Loucy (cell line): ENCODE data around the gene SIGLEC7.

Source experiments
- CTCF ChIP-seq: fragments of 200-600 bp; sonication (generic); conservative IDR thresholded peaks from 2 replicates; pipeline ENCODE4 v1.5.1; 2014; ENCODE audit warnings: mild to moderate bottlenecking, antibody characterized with exemption, low read length
- EZH2phosphoT487 ChIP-seq: fragments of 200-600 bp; IDR thresholded peaks from 2 replicates; pipeline ENCODE4 v1.6.1; 2018; ENCODE audit warnings: antibody characterized with exemption, mild to moderate bottlenecking, moderate library complexity, borderline replicate concordance

DNA sequence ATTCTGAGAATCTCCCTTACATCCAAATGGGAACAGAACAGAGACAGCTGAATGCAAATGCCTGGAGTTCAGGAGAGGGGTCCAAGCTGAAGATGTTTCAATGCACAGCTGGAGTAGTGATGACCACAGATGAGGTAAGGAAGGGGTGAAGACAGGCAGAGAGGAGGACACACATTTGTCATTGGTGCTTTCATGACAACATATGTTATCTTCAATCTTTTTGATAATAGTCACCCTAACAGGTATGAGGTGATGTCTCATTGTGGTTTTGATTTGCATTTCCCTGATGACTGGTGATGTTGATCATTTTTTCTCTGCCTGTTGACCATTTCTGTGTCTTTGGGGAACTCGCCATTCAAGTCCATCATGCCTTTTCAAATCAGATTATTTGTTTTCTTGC is 19.2 kb downstream of the SIGLEC7 start:
- no peak for TF ChIP-seq CTCF
- TF ChIP-seq EZH2phosphoT487, result no peak
